Loucy (cell line): ENCODE data around the gene MYL7.

Source experiments
- EZH2phosphoT487 ChIP-seq: fragments of 200-600 bp; IDR thresholded peaks from 2 replicates; pipeline ENCODE4 v1.6.1; 2018; ENCODE audit warnings: antibody characterized with exemption, mild to moderate bottlenecking, moderate library complexity, borderline replicate concordance
- TF ChIP-seq, protein P1 (sequence below): fragments of 200-600 bp; sonication (generic); conservative IDR thresholded peaks from 2 replicates; pipeline ENCODE4 v1.5.1; 2014; ENCODE audit warnings: mild to moderate bottlenecking, antibody characterized with exemption, low read length

DNA sequence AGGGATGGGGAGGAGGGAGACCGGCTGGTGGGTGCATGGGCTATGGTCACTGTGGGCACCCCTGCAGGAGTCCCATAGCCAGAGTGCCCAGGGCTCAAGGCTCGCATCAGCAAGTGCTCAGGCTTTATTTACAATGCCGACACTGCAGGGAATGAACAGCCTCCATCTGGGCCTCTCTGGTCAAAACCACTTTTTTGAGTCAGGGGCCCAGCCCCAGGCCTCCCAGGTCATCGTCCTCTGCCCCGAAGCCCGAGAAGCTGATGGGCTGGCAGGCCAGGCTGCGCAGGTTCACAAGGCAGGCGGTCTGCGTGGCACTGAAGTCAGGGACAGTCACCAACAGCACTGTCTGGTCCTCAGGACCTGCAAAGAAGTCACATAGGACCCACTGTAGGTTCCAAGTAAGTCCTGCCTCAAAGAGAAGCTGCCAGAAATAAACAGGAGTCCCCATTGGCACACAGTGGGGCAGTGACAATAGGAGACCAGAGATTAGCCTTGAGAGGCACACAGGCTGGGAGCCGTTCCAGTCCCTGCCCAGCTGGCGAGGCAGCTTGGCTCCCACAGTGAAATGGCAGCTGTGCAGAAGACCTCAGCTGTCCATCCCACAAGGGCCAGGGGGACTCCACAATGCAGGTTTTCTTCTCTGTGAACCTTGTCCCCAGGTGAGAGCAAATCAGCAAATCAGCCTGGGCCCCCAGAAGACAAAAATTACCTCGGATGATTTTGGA lies 26.4 kb downstream of the MYL7 start:
- no peak for TF ChIP-seq EZH2phosphoT487
- TF ChIP-seq, protein P1, sequence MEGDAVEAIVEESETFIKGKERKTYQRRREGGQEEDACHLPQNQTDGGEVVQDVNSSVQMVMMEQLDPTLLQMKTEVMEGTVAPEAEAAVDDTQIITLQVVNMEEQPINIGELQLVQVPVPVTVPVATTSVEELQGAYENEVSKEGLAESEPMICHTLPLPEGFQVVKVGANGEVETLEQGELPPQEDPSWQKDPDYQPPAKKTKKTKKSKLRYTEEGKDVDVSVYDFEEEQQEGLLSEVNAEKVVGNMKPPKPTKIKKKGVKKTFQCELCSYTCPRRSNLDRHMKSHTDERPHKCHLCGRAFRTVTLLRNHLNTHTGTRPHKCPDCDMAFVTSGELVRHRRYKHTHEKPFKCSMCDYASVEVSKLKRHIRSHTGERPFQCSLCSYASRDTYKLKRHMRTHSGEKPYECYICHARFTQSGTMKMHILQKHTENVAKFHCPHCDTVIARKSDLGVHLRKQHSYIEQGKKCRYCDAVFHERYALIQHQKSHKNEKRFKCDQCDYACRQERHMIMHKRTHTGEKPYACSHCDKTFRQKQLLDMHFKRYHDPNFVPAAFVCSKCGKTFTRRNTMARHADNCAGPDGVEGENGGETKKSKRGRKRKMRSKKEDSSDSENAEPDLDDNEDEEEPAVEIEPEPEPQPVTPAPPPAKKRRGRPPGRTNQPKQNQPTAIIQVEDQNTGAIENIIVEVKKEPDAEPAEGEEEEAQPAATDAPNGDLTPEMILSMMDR = no peak
